Transverse colon (tissue), 4 donors: ENCODE results near the gene APMAP. TPM values are rescaled to one million over a fixed set of nuclear protein-coding genes. Genes with fewer than 3 reads are reported as not detected.

Experiments
- DNase-seq: peaks from one replicate; pipeline ENCODE4 v3.0.0-alpha.2; 2019
- H3K27ac ChIP-seq, 4 donors: fragments of 200-600 bp; sonication (generic); 2 replicates each; pipeline ENCODE4 v1.5.1; 2016 to 2018; ENCODE audit warnings: inconsistent platforms in 4 of 4
- H3K27me3 ChIP-seq: fragments of 200-600 bp; sonication (generic); 2 replicates; pipeline ENCODE4 v1.5.1; 2017; ENCODE audit warnings: inconsistent platforms
- H3K36me3 ChIP-seq, 4 donors: fragments of 200-600 bp; sonication (generic); 2 replicates each; pipeline ENCODE4 v1.5.1; 2017 to 2019; ENCODE audit warnings: inconsistent platforms in 4 of 4
- H3K4me1 ChIP-seq, 4 donors: fragments of 200-600 bp; sonication (generic); 2 replicates each; pipeline ENCODE4 v1.5.1; 2017 to 2020; ENCODE audit warnings: inconsistent platforms in 4 of 4
- H3K4me3 ChIP-seq, 4 donors: fragments of 200-600 bp; sonication (generic); 1 replicate in 1 of 4; 2 replicates in 3 of 4; pipeline versions ENCODE4 v1.5.1 to v1.6.1; 2017 to 2019; ENCODE audit warnings: inconsistent platforms in 4 of 4
- H3K9me3 ChIP-seq, 2 donors: fragments of 200-600 bp; sonication (generic); 2 replicates each; pipeline ENCODE4 v1.5.1; 2017 to 2019; ENCODE audit warnings: inconsistent platforms in 2 of 2
- CTCF ChIP-seq, 5 experiments: fragments of 200-600 bp in 3 of 5; fragments of 450-650 bp in 2 of 5; sonication (generic) in 3 of 5; IDR thresholded peaks; 1 replicate in 2 of 5; 2 replicates in 3 of 5; pipeline ENCODE4 v1.5.1; 2016 to 2017; ENCODE audit warnings: antibody characterized with exemption in 5 of 5, inconsistent platforms in 3 of 5, mild to moderate bottlenecking in 2 of 5, moderate library complexity in 1 of 5
- EP300 ChIP-seq: sonication (generic); formaldehyde crosslinking; IDR thresholded peaks from one replicate; pipeline ENCODE4 v1.6.1; 2017; ENCODE audit warnings: antibody characterized with exemption, low read depth
- POLR2A ChIP-seq: fragments of 450-650 bp; IDR thresholded peaks from one replicate; pipeline ENCODE4 v1.6.1; 2016; ENCODE audit warnings: antibody characterized with exemption, mild to moderate bottlenecking, moderate library complexity
- POLR2AphosphoS5 ChIP-seq, 3 donors: sonication (generic); formaldehyde crosslinking; IDR thresholded peaks; one replicate each; pipeline ENCODE4 v1.6.1; 2016; ENCODE audit warnings: antibody characterized with exemption in 3 of 3
- WGBS, 2 donors: methylation state at CpG; one replicate each; pipeline ENCODE4 v1.1.5; 2018; ENCODE audit warnings: low coverage in 1 of 2; 5-methylcytosine and 5-hydroxymethylcytosine counted together
- in situ Hi-C, 4 donors: fragments of 200-750 bp; cut with MboI; loops; one replicate each; pipeline versions ENCODE4 v1.15.0 to v1.15.1; 2017; ENCODE audit warnings: low sequenced_read_pairs in 3 of 4, low pct_ligation_motif_present in 1 of 4, low pct_unique_long_range_greater_than_20kb in 1 of 4
- intact Hi-C: fragments of 100-400 bp; cut with DNase I; formaldehyde crosslinking; loops from one replicate; pipeline ENCODE4 v1.15.1; 2023; ENCODE audit warnings: low total_unique reads
- total RNA-seq, 4 donors: library from RNA; depleted of rRNA; stranded (reverse); fragments of >200 nt; gene quantifications; one replicate each; pipeline ENCODE4 v1.1.0, GENCODE V29; 2016

The APMAP gene
- total RNA-seq, 4 donors from 2014 or later: 14.9 to 88.6 (median 50.2) TPM

DNA sequence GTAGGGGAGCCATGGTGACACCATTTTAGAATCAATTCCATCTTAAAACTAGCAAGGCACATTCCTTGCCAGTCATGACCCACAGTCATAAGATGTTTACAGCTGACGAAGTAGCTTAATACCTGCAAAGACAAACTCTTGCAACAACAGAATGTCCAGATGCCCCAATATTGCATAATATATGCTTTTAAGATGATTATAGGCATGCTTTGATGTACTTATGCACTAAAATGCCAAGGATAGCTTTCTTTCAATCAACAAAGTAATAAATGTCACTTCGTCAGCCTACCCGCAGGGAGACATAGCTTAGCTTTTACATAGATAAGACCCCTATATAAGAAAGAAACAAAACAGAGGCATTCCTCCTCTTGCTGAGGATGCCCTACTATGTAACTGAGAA, 38.7 kb upstream of the APMAP start:
- 58 to 93% methylated on average over 3 of the region's 3 CpGs for WGBS, 2 donors
- Histone ChIP-seq H3K27me3 (no peaks in the 10 kb centered on the region), H3K36me3 (no peaks in the 10 kb centered on the region), H3K9me3 (no peaks in the 10 kb centered on the region), H3K4me1 (peaks cover 22 to 37% (median 32%) of the 10 kb centered on the region in 4 donors), H3K4me3 (no peak overlapping the region), H3K27ac (no peak overlapping the region)
- intact Hi-C loops: no loop called here
- in situ Hi-C loops: no loop called here
- no peak for DNase-seq
- no peak for TF ChIP-seq EP300
- no peak for TF ChIP-seq POLR2AphosphoS5 (IDR thresholded peaks at IDR 0.05)
- TF ChIP-seq POLR2A: no peak
- no peak for TF ChIP-seq CTCF (IDR thresholded peaks at IDR 0.05)

- no peaks in the 10 kb centered on the region for H3K9me3 ChIP-seq
- 96 to 100% methylated on average over 3 to 8 of the region's 8 CpGs for WGBS, 2 donors
- in situ Hi-C loops (no loop called here), intact Hi-C loops (no loop called here)
- no peaks in the 10 kb centered on the region for H3K27me3 ChIP-seq
- TF ChIP-seq EP300 (no peak), POLR2AphosphoS5 (IDR thresholded peaks at IDR 0.05) (no peak), POLR2A (no peak), CTCF (IDR thresholded peaks at IDR 0.05) (no peak)
- peaks cover 22 to 32% (median 27%) of the 10 kb centered on the region in 4 donors for H3K4me1 ChIP-seq
- H3K36me3 ChIP-seq: no peaks in the 10 kb centered on the region
- no peak overlapping the region for H3K27ac ChIP-seq
- H3K4me3 ChIP-seq: no peak overlapping the region
- DNase-seq: no peak
Measured at GRCh38 chr20:25030649-25031207, 38.2 kb upstream of the APMAP start.

GRCh38 chr20:25030007-25030648, 37.6 kb upstream of the APMAP start:
- intact Hi-C loops (no loop called here), in situ Hi-C loops (no loop called here)
- H3K27ac ChIP-seq: no peak overlapping the region
- 94 to 100% methylated on average over 3 to 5 of the region's 5 CpGs for WGBS, 2 donors
- no peak for DNase-seq
- H3K36me3 ChIP-seq: no peaks in the 10 kb centered on the region
- no peak overlapping the region for H3K4me3 ChIP-seq
- no peaks in the 10 kb centered on the region for H3K9me3 ChIP-seq
- peaks cover 22 to 31% (median 23%) of the 10 kb centered on the region in 4 donors for H3K4me1 ChIP-seq
- H3K27me3 ChIP-seq: no peaks in the 10 kb centered on the region
- TF ChIP-seq POLR2A (no peak), EP300 (no peak), CTCF (IDR thresholded peaks at IDR 0.05) (no peak), POLR2AphosphoS5 (IDR thresholded peaks at IDR 0.05) (no peak)

GRCh38 chr20:25025986-25026605, 33.5 kb upstream of the APMAP start:
- intact Hi-C loops (loop anchor here (5.0 kb wide), 1 partner anchor 426 kb away; no protein-coding TSS in a partner anchor), in situ Hi-C loops (no loop called here)
- Histone ChIP-seq H3K4me3 (no peak overlapping the region), H3K4me1 (peaks cover 0 to 11% (median 4%) of the 10 kb centered on the region in 4 donors), H3K9me3 (no peaks in the 10 kb centered on the region), H3K27me3 (no peaks in the 10 kb centered on the region), H3K36me3 (no peaks in the 10 kb centered on the region), H3K27ac (no peak overlapping the region)
- DNase-seq: peak; percentile 5
- no peak for TF ChIP-seq POLR2A
- WGBS, 2 donors: 60 to 92% methylated on average over 1 to 4 of the region's 4 CpGs
